ENCODE results near the gene REEP6. TPM values are rescaled to one million over a fixed set of nuclear protein-coding genes. Genes with fewer than 3 reads are reported as not detected.
"Not testable (repeated sequence)": the region's sequence is repeated elsewhere in the genome, so short reads cannot be mapped to it uniquely, and the experiment has no call there.

REEP6 gene
- total and polyA plus RNA-seq, 4 donors: 16.4 to 449 (median 201) TPM

DNA sequence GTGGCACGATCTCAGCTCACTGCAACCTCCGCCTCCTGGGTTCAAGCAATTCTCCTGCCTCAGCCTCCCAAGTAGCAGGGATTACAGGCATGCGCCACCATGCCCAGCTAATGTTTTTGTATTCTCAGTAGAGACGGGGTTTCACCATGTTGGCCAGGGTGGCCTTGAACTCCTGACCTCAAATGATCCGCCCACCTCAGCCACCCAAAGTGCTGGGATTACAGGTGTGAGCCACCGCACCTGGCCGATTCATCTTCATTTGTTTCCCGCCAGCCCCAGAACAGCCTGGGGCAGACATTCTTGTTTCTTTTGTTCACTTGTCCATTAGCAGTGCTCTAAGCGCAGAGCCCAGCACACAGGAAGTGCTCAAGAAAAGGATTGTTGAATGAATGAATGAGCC lies 13.9 kb upstream of the REEP6 start:
- not testable (repeated sequence) for DNase-seq (ENCODE audit: low spot score); H3K9ac ChIP-seq (ENCODE audit: low read depth in 1 of 2, low read length in 2 of 2); H3K9me3 ChIP-seq (ENCODE audit: control insufficient read depth in 4 of 4, low read length in 3 of 4); H3K4me3 ChIP-seq (ENCODE audit: low read depth in 1 of 3, low read length in 3 of 3); H3K27me3 ChIP-seq (ENCODE audit: control insufficient read depth in 4 of 4, insufficient read depth in 4 of 4, low read length in 3 of 4); H3K27ac ChIP-seq (ENCODE audit: low read depth in 1 of 2, low read length in 2 of 2); H3K36me3 ChIP-seq (ENCODE audit: control insufficient read depth in 4 of 4, insufficient read depth in 3 of 4, low read depth in 1 of 4, low read length in 3 of 4)
- H3K4me1 ChIP-seq (ENCODE audit: control insufficient read depth in 4 of 4, insufficient read depth in 4 of 4, low read length in 3 of 4): peaks cover 2 to 17% (median 12%) of the 10 kb centered on the region in 4 donors
- WGBS: 89% methylated on average over 9 of the region's 9 CpGs

DNA sequence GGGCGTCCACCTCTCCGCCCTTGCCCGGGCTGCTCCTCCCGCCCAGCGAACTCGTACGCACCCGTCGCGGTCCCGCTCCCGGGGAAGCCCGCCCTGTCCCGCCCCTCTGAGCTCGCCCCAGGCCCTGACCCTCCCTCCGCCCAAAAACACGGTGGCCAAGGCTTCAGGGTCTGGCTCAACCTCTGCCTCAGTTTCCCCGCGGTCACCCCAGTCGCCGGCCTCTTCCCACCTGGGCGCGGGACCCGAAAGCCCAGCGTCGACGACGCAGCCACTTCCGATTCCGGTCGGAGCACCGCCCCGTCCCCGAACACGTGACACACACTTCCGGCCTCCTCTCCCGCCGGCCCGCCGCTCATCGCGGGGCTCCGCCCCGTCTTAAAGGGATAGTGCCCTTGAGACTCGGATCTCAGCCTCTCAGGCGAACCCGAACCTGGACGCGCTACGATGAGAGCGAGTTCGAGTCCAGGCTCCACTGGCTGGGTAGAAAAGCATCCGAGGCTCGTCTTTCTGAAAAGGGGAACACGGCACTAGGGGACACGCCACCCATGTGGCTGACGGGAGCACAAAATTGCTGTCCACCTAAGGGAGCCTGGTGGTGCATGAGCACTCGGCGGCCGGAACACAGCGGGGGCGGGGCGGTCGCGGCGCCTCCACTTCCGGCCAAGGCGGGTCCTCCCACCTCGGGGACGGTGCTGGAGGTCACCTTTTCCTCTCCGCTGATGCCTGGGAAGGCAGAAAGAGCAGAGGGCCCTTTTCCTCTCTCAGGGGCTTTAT lies 11.9 kb upstream of the REEP6 start, which contains the start of gene C19orf25:
Gene C19orf25 (minus strand): TSS at position 282 of the 774 bp plus-strand sequence. CDS start 312 bp downstream, outside the sequence.
- Histone ChIP-seq H3K27me3 (ENCODE audit: control insufficient read depth in 4 of 4, insufficient read depth in 4 of 4, low read length in 3 of 4) (no peaks in the 10 kb centered on the region), H3K9ac (ENCODE audit: low read depth in 1 of 2, low read length in 2 of 2) (peak within 1 kb of the TSS; percentile 11 to 68), H3K27ac (ENCODE audit: low read depth in 1 of 2, low read length in 2 of 2) (peak within 1 kb of the TSS; percentile 70 to 72), H3K4me3 (ENCODE audit: low read depth in 1 of 3, low read length in 3 of 3) (peak within 1 kb of the TSS; percentile 74 to 97 (median 90)), H3K9me3 (ENCODE audit: control insufficient read depth in 4 of 4, low read length in 3 of 4) (no peaks in the 10 kb centered on the region), H3K36me3 (ENCODE audit: control insufficient read depth in 4 of 4, insufficient read depth in 3 of 4, low read depth in 1 of 4, low read length in 3 of 4) (peaks cover 0 to 6% (median 0%) of the 10 kb centered on the region in 4 donors), H3K4me1 (ENCODE audit: control insufficient read depth in 4 of 4, insufficient read depth in 4 of 4, low read length in 3 of 4) (peaks cover 2 to 17% (median 8%) of the 10 kb centered on the region in 4 donors)
- under 1% methylated on average over 71 of the region's 71 CpGs for WGBS
- TF ChIP-seq NR2F2 (IDR thresholded peaks at IDR 0.05): no peak
- TF ChIP-seq FOXA1 (IDR thresholded peaks at IDR 0.05): no peak
- TF ChIP-seq, protein P1, sequence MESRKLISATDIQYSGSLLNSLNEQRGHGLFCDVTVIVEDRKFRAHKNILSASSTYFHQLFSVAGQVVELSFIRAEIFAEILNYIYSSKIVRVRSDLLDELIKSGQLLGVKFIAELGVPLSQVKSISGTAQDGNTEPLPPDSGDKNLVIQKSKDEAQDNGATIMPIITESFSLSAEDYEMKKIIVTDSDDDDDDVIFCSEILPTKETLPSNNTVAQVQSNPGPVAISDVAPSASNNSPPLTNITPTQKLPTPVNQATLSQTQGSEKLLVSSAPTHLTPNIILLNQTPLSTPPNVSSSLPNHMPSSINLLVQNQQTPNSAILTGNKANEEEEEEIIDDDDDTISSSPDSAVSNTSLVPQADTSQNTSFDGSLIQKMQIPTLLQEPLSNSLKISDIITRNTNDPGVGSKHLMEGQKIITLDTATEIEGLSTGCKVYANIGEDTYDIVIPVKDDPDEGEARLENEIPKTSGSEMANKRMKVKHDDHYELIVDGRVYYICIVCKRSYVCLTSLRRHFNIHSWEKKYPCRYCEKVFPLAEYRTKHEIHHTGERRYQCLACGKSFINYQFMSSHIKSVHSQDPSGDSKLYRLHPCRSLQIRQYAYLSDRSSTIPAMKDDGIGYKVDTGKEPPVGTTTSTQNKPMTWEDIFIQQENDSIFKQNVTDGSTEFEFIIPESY (IDR thresholded peaks at IDR 0.05): no peak
- TF ChIP-seq, protein P2, sequence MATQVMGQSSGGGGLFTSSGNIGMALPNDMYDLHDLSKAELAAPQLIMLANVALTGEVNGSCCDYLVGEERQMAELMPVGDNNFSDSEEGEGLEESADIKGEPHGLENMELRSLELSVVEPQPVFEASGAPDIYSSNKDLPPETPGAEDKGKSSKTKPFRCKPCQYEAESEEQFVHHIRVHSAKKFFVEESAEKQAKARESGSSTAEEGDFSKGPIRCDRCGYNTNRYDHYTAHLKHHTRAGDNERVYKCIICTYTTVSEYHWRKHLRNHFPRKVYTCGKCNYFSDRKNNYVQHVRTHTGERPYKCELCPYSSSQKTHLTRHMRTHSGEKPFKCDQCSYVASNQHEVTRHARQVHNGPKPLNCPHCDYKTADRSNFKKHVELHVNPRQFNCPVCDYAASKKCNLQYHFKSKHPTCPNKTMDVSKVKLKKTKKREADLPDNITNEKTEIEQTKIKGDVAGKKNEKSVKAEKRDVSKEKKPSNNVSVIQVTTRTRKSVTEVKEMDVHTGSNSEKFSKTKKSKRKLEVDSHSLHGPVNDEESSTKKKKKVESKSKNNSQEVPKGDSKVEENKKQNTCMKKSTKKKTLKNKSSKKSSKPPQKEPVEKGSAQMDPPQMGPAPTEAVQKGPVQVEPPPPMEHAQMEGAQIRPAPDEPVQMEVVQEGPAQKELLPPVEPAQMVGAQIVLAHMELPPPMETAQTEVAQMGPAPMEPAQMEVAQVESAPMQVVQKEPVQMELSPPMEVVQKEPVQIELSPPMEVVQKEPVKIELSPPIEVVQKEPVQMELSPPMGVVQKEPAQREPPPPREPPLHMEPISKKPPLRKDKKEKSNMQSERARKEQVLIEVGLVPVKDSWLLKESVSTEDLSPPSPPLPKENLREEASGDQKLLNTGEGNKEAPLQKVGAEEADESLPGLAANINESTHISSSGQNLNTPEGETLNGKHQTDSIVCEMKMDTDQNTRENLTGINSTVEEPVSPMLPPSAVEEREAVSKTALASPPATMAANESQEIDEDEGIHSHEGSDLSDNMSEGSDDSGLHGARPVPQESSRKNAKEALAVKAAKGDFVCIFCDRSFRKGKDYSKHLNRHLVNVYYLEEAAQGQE (IDR thresholded peaks at IDR 0.05): peak; percentile 59
- TF ChIP-seq FOXA2 (IDR thresholded peaks at IDR 0.05): no peak
- no peak for TF ChIP-seq HNF4A (conservative IDR thresholded peaks at IDR 0.05)
- TF ChIP-seq, protein P3, sequence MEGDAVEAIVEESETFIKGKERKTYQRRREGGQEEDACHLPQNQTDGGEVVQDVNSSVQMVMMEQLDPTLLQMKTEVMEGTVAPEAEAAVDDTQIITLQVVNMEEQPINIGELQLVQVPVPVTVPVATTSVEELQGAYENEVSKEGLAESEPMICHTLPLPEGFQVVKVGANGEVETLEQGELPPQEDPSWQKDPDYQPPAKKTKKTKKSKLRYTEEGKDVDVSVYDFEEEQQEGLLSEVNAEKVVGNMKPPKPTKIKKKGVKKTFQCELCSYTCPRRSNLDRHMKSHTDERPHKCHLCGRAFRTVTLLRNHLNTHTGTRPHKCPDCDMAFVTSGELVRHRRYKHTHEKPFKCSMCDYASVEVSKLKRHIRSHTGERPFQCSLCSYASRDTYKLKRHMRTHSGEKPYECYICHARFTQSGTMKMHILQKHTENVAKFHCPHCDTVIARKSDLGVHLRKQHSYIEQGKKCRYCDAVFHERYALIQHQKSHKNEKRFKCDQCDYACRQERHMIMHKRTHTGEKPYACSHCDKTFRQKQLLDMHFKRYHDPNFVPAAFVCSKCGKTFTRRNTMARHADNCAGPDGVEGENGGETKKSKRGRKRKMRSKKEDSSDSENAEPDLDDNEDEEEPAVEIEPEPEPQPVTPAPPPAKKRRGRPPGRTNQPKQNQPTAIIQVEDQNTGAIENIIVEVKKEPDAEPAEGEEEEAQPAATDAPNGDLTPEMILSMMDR (IDR thresholded peaks at IDR 0.05; ENCODE audit: low read depth, low read length, missing input control): no peak
- TF ChIP-seq SP1 (IDR thresholded peaks at IDR 0.05): peak; percentile 59
- no peak for TF ChIP-seq RAD21 (IDR thresholded peaks at IDR 0.05)
- TF ChIP-seq YY1 (IDR thresholded peaks at IDR 0.05): peak; percentile 44
- peak in 1 of 2 donors; percentile 43 for TF ChIP-seq EGR1 (IDR thresholded peaks at IDR 0.05; ENCODE audit: low read depth in 2 of 2)
- TF ChIP-seq, protein P4, sequence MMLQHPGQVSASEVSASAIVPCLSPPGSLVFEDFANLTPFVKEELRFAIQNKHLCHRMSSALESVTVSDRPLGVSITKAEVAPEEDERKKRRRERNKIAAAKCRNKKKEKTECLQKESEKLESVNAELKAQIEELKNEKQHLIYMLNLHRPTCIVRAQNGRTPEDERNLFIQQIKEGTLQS (IDR thresholded peaks at IDR 0.05): no peak
- no peak for TF ChIP-seq TAF1 (conservative IDR thresholded peaks at IDR 0.05)
- TF ChIP-seq JUND (IDR thresholded peaks at IDR 0.05): no peak
- no peak for TF ChIP-seq HNF4G (IDR thresholded peaks at IDR 0.05)
- peak; percentile 80 to 96 for TF ChIP-seq GABPA (IDR thresholded peaks at IDR 0.05 in 1 of 2, conservative IDR thresholded peaks at IDR 0.05 in 1 of 2)
- TF ChIP-seq RXRA (IDR thresholded peaks at IDR 0.05): peak; percentile 10 to 14
- TF ChIP-seq, protein P5, sequence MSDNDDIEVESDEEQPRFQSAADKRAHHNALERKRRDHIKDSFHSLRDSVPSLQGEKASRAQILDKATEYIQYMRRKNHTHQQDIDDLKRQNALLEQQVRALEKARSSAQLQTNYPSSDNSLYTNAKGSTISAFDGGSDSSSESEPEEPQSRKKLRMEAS (IDR thresholded peaks at IDR 0.05): peak; percentile 94
- DNase-seq (ENCODE audit: low spot score): peak; percentile 94
